ENCODE results near the gene SFXN5.
"Not testable (repeated sequence)": the region's sequence is repeated elsewhere in the genome, so short reads cannot be mapped to it uniquely, and the experiment has no call there.

The SFXN5 gene

GRCh38 chr2:73076701-73077423 lies 5.3 kb upstream of the SFXN5 start:
- DNase-seq: no peak

DNA sequence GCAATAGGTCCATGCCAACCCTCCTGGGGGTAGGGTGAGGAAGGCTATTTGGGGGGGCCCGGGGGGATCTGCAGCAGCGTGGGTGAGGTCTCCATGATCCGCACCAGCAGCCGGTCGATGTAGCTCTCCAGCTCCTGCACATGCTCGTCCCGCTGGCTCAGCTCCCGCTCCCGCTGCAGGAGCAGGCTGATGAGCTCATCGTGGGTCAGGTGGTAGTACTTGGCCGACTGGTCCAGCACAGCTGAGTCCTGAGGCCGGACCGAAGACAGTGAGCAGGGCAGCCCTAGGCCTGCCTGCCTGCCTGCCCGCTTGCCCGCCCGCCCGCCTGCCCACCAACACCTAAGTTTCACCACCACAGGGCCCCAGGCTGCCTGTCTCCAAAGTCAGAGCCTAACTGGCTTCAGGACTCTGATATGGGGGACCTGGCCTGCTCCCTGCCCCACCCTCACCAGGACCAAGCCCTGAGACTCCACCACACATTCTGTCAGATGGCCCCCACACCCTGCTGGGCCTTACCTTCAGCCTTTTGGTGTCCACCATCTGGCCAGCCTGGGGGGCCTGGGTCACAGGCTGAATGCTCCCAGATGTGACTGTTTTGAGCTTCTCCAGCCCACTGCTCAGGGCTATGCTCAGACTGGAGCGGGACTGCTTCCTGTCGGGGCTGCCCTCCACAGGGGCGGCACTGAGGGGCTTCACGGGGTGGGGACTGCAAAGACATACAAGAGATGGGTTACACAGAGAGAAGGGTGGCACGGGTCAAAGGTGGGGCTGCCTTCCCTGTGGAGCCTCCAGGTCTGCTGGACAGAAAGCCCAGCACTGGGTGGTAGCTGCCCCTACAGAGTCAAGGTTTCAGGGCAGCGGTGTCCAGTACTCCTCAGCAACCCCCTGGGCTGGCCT lies 4.2 kb upstream of the SFXN5 start:
- DNase-seq: no peak

- no peak for DNase-seq
Measured at GRCh38 chr2:73074110-73075069, 2.9 kb upstream of the SFXN5 start.

DNA sequence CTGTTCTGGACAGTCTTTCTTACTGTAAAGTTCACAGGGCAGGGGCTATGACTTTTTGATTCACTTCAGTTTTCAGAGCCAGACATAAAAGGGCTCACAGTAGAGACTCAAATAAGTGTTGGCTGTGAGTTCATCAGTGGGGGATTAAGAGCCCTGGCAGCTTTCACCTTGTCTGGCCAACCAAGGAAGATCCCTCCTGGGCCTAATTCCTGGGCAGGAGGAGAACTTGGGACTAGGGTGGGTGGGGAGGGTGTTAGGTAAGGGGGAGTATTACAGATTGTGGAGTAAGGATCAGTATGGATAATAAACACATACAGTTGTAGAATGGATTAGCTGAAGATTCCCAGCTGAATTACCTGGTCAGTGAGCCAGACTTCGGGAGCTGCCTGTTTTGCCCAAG lies 904 bp upstream of the SFXN5 start:
- DNase-seq: no peak

GRCh38 chr2:73072129-73072395 lies 550 bp upstream of the SFXN5 start:
- no peak for DNase-seq

- no peak for DNase-seq
Measured at GRCh38 chr2:73070643-73071359, 711 bp downstream of the SFXN5 start.

DNA sequence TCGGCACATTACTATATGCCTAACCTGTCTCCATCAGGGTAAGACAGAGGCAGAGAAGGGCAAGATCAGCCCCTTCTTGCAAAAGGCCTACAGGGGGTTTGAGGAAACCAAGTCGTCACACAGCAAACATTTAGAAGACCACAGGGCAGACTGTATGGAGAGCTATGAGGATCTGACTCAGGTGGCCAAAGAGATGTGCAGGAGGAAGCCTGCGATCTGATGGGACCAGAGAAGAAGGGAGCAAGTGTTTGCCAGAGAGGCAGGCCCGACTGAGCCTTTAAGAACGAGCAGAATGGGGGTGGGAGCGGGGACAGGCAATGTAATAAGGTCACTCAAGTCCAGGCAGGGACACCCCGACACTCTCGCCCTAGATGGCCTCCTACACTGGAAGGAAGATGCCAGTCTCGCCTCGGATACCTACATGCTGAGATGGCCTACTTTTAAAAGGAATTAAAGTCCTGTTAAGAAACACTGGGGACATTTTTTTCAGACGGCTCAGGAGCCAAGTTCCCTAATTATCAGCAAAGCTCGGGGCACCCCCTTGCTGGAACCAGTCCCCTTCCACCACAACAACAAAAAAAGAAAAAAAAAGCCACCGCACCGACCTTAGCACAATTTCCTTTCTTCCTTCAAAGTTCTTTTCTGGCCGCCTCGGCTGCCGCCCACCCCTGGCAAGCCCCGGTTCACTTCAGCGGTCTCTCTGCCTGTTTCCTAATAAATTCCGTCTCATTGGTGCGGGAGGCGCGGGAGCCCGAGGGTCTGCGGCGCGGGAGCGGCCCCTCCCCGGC lies 1.5 kb downstream of the SFXN5 start:
- no peak for DNase-seq

DNA sequence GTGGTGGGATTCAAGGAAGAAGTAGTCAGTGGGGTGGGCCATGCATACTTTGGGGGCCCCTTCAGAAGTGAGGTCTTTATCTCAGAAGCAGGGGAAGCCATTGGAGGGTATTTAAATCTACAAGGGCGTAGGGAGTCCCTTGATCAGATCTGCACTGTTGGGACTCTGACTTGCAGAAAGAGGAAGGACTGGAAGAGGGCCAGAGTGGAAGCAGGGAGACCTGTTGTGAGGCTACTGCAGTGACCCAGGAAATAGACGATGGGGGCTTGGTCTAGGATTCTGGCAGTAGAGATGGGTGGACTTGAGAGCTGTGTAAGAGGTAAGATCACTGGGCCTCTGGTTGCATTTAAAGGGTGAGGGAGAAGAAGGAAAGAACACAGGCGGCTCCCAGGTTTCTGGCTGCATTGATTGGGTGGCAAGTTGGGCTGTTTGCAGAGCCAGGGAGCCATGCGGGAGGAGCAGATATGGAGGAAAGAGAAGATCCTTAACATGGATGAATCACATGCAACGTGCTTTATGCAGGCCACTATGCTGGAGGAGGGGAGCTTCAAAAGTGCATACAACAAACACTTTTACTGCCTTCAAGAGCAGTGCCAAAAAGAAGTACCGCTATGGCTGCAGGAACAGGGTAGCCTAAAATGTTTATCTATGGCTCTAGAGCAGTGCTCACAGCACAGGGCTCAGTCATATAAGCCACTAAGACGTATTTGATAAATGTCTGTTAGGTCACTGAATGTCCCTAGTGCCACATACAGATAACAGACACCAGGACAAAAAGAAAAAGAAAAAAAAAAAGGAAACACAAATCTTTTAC lies 2.3 kb downstream of the SFXN5 start:
- DNase-seq: no peak

GRCh38 chr2:73068147-73068546 lies 3.4 kb downstream of the SFXN5 start:
- no peak for DNase-seq

GRCh38 chr2:73067043-73067442 lies 4.5 kb downstream of the SFXN5 start:
- DNase-seq: no peak

DNA sequence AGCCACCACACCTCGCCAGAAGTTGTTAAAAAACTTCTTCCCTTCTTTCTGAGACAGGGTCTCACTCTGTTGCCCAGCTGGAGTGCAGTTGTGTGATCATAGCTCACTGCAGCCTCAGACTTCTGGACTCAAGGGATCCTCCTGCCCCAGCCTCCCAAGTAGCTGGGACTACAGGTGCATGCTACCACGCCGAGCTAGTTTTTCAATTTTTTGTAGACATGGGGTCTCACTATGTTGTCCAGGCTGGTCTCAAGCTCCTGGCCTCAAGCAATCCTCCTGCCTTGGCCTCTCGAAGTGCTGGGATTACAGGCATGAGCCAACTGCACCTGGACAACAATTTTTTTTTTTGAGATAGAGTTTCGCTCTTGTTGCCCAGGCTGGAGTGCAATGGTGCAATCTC lies 6.4 kb downstream of the SFXN5 start:
- DNase-seq: not testable (repeated sequence)

DNA sequence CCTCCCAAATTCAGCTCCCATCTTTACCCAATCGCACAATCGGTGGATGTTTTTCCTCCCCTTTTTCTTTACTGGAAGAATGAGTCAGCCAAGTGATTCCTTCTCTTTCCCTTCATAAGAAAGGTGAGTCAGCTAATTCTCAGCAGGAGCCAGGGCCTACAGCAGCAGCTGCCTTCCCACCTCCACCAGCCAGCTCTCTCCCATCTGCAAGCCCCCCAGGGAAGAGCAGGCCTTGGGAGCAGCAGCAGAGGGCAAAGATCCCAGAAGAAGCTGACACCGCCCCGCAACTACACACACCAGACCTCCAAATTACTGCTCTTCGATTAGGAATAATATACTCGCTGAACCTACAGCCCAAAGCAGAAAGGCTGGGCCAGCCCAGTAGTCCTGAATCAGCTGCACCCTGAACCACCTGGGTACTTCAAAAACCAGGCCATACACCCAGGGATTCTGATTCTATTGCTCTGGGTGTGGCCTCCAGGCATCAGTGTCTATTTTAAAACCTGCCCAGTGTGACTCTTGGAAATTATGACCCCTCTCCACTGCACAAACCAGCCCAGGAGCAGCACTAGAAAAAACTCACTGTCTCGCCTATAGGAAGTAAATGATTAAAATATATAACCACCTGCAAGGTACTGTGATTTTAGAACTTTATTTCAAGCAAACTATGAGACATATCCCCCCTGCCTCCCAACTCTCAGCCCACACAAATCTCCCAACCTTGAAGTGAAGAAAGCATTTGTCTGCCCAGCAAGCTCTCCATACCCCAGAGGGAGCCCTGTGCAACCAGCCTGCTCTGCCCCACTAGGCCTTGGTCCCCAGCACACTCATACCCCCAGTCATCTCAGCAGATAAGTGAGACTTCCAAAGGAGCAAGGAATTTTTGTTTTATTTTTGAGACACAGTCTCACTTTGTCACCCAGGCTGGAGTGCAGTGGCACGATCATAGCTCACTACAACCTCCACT lies 7.3 kb downstream of the SFXN5 start:
- no peak for DNase-seq

- DNase-seq: no peak
Measured at GRCh38 chr2:73063472-73063871, 8.0 kb downstream of the SFXN5 start.

GRCh38 chr2:73059106-73059505 lies 12.4 kb downstream of the SFXN5 start:
- DNase-seq: no peak

DNA sequence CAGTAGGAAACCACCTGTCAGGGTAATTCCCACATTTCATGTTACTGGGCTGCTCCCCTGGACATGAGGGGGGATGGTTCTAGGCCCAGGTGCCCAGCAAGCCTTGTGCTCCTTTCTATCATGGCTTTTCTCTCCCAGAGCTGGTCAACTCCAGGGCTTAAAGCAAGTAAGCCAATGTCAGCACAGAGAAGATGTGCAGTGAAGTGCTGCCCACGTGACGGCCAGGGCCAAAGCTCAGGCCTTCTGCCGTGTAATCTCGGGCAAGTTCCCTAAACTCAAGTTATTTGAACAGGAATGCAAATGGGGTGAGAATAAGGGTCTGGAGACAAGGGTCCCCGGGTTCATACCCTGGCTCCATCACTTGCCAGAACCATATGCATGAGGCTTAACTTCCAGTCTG lies 16.5 kb downstream of the SFXN5 start:
- DNase-seq: no peak

GRCh38 chr2:73053316-73054114 lies 18.0 kb downstream of the SFXN5 start:
- no peak for DNase-seq

GRCh38 chr2:73050121-73050545 lies 21.4 kb downstream of the SFXN5 start:
- no peak for DNase-seq

DNA sequence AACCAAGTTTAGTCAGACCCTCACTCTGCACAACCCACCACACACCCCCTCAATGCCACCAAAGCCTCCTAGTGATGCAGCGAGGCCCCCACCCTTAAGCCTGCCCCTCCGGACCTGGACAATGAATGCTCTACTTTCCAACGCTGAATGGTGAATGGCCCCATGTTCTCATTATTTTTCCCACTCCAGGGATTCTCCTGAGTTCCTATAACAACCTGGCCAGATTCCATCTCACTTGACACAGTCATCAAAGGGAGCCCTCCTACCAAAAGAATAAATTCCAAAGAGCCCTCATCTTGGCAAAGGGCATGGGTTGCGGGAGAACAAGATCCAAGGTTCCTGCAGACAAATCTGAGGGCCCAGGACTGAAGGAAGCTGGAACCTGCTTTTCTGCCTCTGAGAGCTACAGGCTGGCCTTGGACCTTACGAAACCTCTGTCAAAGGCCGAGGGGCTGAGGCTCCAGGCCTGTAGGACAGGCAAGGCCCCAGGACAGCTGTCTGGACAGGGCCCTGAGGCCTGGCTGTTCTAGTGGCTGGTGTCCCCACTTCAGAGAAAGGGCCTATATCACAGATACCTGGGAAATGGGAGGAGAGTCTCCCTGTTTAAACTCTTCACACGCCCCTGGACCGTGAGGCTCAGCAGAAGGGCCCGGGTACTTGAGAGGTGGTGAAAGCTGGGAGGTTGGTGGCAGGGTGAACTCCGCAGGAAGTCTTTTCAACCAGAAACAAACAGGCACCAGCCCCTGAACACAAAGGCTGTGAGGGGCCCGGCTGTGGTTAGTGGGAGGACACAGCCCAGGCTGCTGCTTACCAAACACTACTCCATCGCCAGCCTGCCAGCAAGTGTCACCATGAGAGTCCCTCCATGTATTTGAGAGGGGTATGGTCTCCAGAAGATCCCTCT lies 27.3 kb downstream of the SFXN5 start:
- peak; percentile 72 for DNase-seq
